Erythroblast (primary cell): Measurements from ENCODE around the gene HERC2.

Source experiments
- GATA1 ChIP-seq: IDR thresholded peaks from 2 replicates; pipeline ENCODE4 v1.6.1; 2011; ENCODE audit warnings: low read depth, mild to moderate bottlenecking, control low read depth, low read length, moderate library complexity
- POLR2A ChIP-seq: IDR thresholded peaks from 2 replicates; pipeline ENCODE4 v1.6.1; 2011; ENCODE audit warnings: mild to moderate bottlenecking, low read length

DNA sequence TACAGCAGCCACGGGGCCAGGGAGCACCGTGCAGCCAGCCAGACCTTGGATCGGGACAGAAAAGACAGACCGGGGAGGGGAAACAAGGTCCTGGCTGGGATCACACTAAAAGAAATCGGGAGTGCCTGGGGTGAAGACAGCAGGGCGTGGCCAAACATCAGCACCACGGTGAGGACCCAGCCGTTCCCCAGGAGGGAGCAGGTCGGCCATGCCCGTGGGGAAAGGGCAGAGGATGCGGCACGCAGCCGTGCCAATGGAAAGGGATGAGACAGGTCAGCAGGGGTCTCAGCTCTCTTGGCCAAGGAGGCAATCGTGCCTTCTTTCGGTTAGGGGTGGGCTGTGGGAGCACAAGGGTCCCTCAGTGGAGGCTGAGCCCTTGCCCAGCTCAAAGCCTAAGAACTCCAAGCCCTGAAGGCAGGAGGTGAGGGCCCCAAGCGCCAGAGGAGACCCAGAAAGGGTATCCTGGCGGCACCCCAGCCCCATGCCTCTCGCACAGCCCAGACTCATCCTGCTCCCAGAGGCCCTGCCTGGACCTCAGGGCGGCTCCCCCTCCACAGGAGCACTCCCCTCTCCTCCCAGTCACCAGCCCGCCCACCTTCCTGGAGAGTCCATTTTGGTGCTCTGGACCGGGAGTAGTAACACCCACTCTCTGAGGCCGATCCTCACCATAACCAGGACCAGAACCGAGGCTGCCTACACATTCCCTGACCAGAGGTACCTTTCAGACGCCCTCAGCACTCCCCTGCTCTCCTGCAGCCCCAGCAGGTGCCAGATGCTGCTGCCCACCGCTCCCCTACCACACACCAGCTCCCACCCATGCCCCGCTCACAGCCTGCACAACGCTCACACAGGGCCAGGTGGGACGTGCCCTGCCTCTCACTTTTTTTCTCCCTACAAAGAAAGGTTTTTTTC lies 199.7 kb downstream of the HERC2 start:
- TF ChIP-seq POLR2A (no peak), GATA1 (no peak)
